Stimulated activated CD8-positive, alpha-beta memory T cell treated with anti-CD3 and anti-CD28 coated beads, Interleukin-4, amount 100 ng/mL, for 4 hours (primary cell): ENCODE data around the gene C16orf89.

Experiments used
- DNase-seq, 2 donors: peaks; one replicate each; pipeline ENCODE4 v3.0.0-alpha.2; 2020; ENCODE audit warnings: low read depth in 2 of 2, low spot score in 1 of 2

C16orf89 gene

GRCh38 chr16:5031601-5032000 lies 34.2 kb downstream of the C16orf89 start:
- no peak for DNase-seq

- no peak for DNase-seq
Observed at GRCh38 chr16:5030251-5030870, 35.4 kb downstream of the C16orf89 start.

GRCh38 chr16:5028950-5029475 lies 36.7 kb downstream of the C16orf89 start:
- no peak for DNase-seq

- DNase-seq, result no peak
Observed at GRCh38 chr16:5027575-5028235, 38.1 kb downstream of the C16orf89 start.

GRCh38 chr16:5027086-5027485 lies 38.7 kb downstream of the C16orf89 start:
- DNase-seq, result no peak

- no peak for DNase-seq
Observed at GRCh38 chr16:5026664-5027063, 39.1 kb downstream of the C16orf89 start.

GRCh38 chr16:5025171-5025632 lies 40.6 kb downstream of the C16orf89 start:
- no peak for DNase-seq

- no peak for DNase-seq
Observed at GRCh38 chr16:5024632-5025031, 41.1 kb downstream of the C16orf89 start.

GRCh38 chr16:5022521-5022920 lies 43.2 kb downstream of the C16orf89 start:
- DNase-seq, result no peak

- DNase-seq, result no peak
Observed at GRCh38 chr16:5020551-5020950, 45.2 kb downstream of the C16orf89 start.

GRCh38 chr16:5019775-5020174 lies 46.0 kb downstream of the C16orf89 start:
- DNase-seq, result no peak

GRCh38 chr16:5018793-5019192 lies 47.0 kb downstream of the C16orf89 start:
- no peak for DNase-seq

GRCh38 chr16:5017678-5017969 lies 48.1 kb downstream of the C16orf89 start:
- DNase-seq, result no peak

- no peak for DNase-seq
Observed at GRCh38 chr16:5016967-5017677, 48.6 kb downstream of the C16orf89 start.

GRCh38 chr16:5015887-5016286 lies 49.9 kb downstream of the C16orf89 start:
- DNase-seq, result no peak

GRCh38 chr16:5015351-5015750 lies 50.4 kb downstream of the C16orf89 start:
- DNase-seq, result no peak

- DNase-seq, result no peak
Observed at GRCh38 chr16:5012887-5013286, 52.9 kb downstream of the C16orf89 start.

GRCh38 chr16:5011637-5012036 lies 54.1 kb downstream of the C16orf89 start:
- DNase-seq, result no peak

GRCh38 chr16:5010576-5011329 lies 55.0 kb downstream of the C16orf89 start:
- DNase-seq, result no peak

- DNase-seq, result no peak
Observed at GRCh38 chr16:5008311-5008731, 57.4 kb downstream of the C16orf89 start.

- DNase-seq, result no peak
Observed at GRCh38 chr16:5007256-5007655, 58.5 kb downstream of the C16orf89 start.
